Peyer's patch (tissue), 4 donors: ENCODE results near the gene SRSF4. TPM values are rescaled to one million over a fixed set of nuclear protein-coding genes. Genes with fewer than 3 reads are reported as not detected.

Source experiments
- DNase-seq, 3 donors: peaks; one replicate each; pipeline ENCODE4 v3.0.0-alpha.2; 2017 to 2019
- H3K27ac ChIP-seq, 4 donors: fragments of 200-600 bp; sonication (generic); one replicate each; pipeline ENCODE4 v1.5.1; 2016 to 2019
- H3K27me3 ChIP-seq, 2 donors: fragments of 200-600 bp; sonication (generic); one replicate each; pipeline ENCODE4 v1.5.1; 2019
- H3K36me3 ChIP-seq, 3 donors: fragments of 200-600 bp; sonication (generic); one replicate each; pipeline ENCODE4 v1.5.1; 2016 to 2019
- H3K4me1 ChIP-seq, 4 donors: fragments of 200-600 bp; sonication (generic); one replicate each; pipeline ENCODE4 v1.5.1; 2016 to 2019
- H3K4me3 ChIP-seq, 4 donors: fragments of 200-600 bp; sonication (generic); 1 replicate in 3 of 4; 2 replicates in 1 of 4; pipeline ENCODE4 v1.5.1; 2016 to 2019; ENCODE audit warnings: mild to moderate bottlenecking in 1 of 4
- H3K9me3 ChIP-seq, 4 donors: fragments of 200-600 bp; sonication (generic); one replicate each; pipeline ENCODE4 v1.5.1; 2016 to 2019; ENCODE audit warnings: mild to moderate bottlenecking in 1 of 4
- CTCF ChIP-seq, 6 experiments: fragments of 450-650 bp in 4 of 6; fragments of 200-600 bp in 2 of 6; sonication (generic) in 1 of 6; IDR thresholded peaks; one replicate each; pipeline ENCODE4 v1.5.1; 2017 to 2019; ENCODE audit warnings: antibody characterized with exemption in 6 of 6, mild to moderate bottlenecking in 3 of 6, moderate library complexity in 1 of 6
- POLR2A ChIP-seq, 2 donors: fragments of 450-650 bp; IDR thresholded peaks; one replicate each; pipeline ENCODE4 v1.5.1; 2017; ENCODE audit warnings: antibody characterized with exemption in 2 of 2, mild to moderate bottlenecking in 2 of 2, moderate library complexity in 2 of 2
- total RNA-seq, 4 donors: library from RNA; depleted of rRNA; stranded (reverse); fragments of >200 nt; gene quantifications; one replicate each; pipeline ENCODE4 v1.1.0, GENCODE V29; 2016

SRSF4 gene
- total RNA-seq, 4 donors from 2014 or later, result 62.7 to 153 (median 88.8) TPM

GRCh38 chr1:29217633-29218032 lies 35.9 kb upstream of the SRSF4 start:
- no peaks in the 10 kb centered on the region for H3K27me3 ChIP-seq
- H3K36me3 ChIP-seq, result peaks cover 0 to 35% (median 0%) of the 10 kb centered on the region in 3 donors
- no peak overlapping the region for H3K27ac ChIP-seq
- no peak for DNase-seq
- H3K9me3 ChIP-seq, result no peaks in the 10 kb centered on the region
- H3K4me1 ChIP-seq, result no peaks in the 10 kb centered on the region
- TF ChIP-seq CTCF (IDR thresholded peaks at IDR 0.05) (no peak), POLR2A (IDR thresholded peaks at IDR 0.05) (no peak)
- H3K4me3 ChIP-seq, result no peak overlapping the region

GRCh38 chr1:29213055-29213454 lies 31.4 kb upstream of the SRSF4 start:
- no peak overlapping the region for H3K4me3 ChIP-seq
- TF ChIP-seq POLR2A (IDR thresholded peaks at IDR 0.05), result no peak
- TF ChIP-seq CTCF (IDR thresholded peaks at IDR 0.05), result no peak
- no peaks in the 10 kb centered on the region for H3K9me3 ChIP-seq
- no peak for DNase-seq
- H3K4me1 ChIP-seq, result no peaks in the 10 kb centered on the region
- H3K27me3 ChIP-seq, result no peaks in the 10 kb centered on the region
- H3K27ac ChIP-seq, result no peak overlapping the region
- peaks cover 0 to 49% (median 0%) of the 10 kb centered on the region in 3 donors for H3K36me3 ChIP-seq

- Histone ChIP-seq H3K36me3 (peaks cover 0 to 51% (median 0%) of the 10 kb centered on the region in 3 donors), H3K27me3 (no peaks in the 10 kb centered on the region), H3K4me3 (no peak overlapping the region), H3K4me1 (no peaks in the 10 kb centered on the region), H3K27ac (no peak overlapping the region), H3K9me3 (no peaks in the 10 kb centered on the region)
- TF ChIP-seq CTCF (IDR thresholded peaks at IDR 0.05), result no peak
- no peak for TF ChIP-seq POLR2A (IDR thresholded peaks at IDR 0.05)
- DNase-seq, result no peak
Measured at GRCh38 chr1:29211086-29212030, 29.7 kb upstream of the SRSF4 start.

GRCh38 chr1:29210278-29211085 lies 28.8 kb upstream of the SRSF4 start:
- Histone ChIP-seq H3K27me3 (no peaks in the 10 kb centered on the region), H3K4me3 (no peak overlapping the region), H3K4me1 (no peaks in the 10 kb centered on the region), H3K36me3 (peaks cover 0 to 49% (median 0%) of the 10 kb centered on the region in 3 donors), H3K9me3 (no peaks in the 10 kb centered on the region), H3K27ac (no peak overlapping the region)
- no peak for DNase-seq
- TF ChIP-seq POLR2A (IDR thresholded peaks at IDR 0.05) (no peak), CTCF (IDR thresholded peaks at IDR 0.05) (no peak)

GRCh38 chr1:29209173-29209572 lies 27.5 kb upstream of the SRSF4 start:
- Histone ChIP-seq H3K27me3 (no peaks in the 10 kb centered on the region), H3K4me1 (no peaks in the 10 kb centered on the region), H3K27ac (no peak overlapping the region), H3K4me3 (no peak overlapping the region), H3K36me3 (peaks cover 0 to 43% (median 0%) of the 10 kb centered on the region in 3 donors), H3K9me3 (no peaks in the 10 kb centered on the region)
- TF ChIP-seq POLR2A (IDR thresholded peaks at IDR 0.05), result no peak
- DNase-seq, result no peak

- no peak overlapping the region for H3K27ac ChIP-seq
- H3K4me3 ChIP-seq, result no peak overlapping the region
- no peaks in the 10 kb centered on the region for H3K9me3 ChIP-seq
- H3K4me1 ChIP-seq, result no peaks in the 10 kb centered on the region
- TF ChIP-seq POLR2A (IDR thresholded peaks at IDR 0.05) (no peak), CTCF (IDR thresholded peaks at IDR 0.05) (no peak)
- no peaks in the 10 kb centered on the region for H3K27me3 ChIP-seq
- DNase-seq, result no peak
- H3K36me3 ChIP-seq, result peaks cover 0 to 39% (median 0%) of the 10 kb centered on the region in 3 donors
Measured at GRCh38 chr1:29208442-29208841, 26.7 kb upstream of the SRSF4 start.
